Activated T-helper 1 cell treated with anti-CD3 and anti-CD28 coated beads, Interleukin-12 subunit alpha, Interleukin-12 subunit beta, Interleukin-2, Interleukin-4 antibody, amounts not matched to agents 30 ng/mL and 10 ng/mL and 1 ng/mL, durations not matched to agents 14 hours and 24 hours and 36 hours (primary cell): ENCODE data around the gene CAMSAP3. TPM values are rescaled to one million over a fixed set of nuclear protein-coding genes. Genes with fewer than 3 reads are reported as not detected.

ENCODE experiments used
- DNase-seq: peaks from one replicate; pipeline ENCODE4 v3.0.0; 2021; ENCODE audit warnings: low spot score
- H3K27ac Mint-ChIP-seq: one replicate; pipeline ENCODE4 v1.8.0; 2021; ENCODE audit warnings: mild to moderate bottlenecking, mixed read lengths
- H3K27me3 Mint-ChIP-seq: one replicate; pipeline ENCODE4 v1.8.0; 2022; ENCODE audit warnings: mild to moderate bottlenecking, moderate library complexity, mixed read lengths; ENCODE audit not compliant: insufficient read depth
- H3K36me3 Mint-ChIP-seq: one replicate; pipeline ENCODE4 v1.8.0; 2021; ENCODE audit warnings: low read depth, mixed read lengths
- H3K4me1 Mint-ChIP-seq: one replicate; pipeline ENCODE4 v1.8.0; 2021; ENCODE audit warnings: low read depth, mixed read lengths
- H3K4me3 Mint-ChIP-seq: one replicate; pipeline ENCODE4 v1.8.0; 2021; ENCODE audit warnings: mild to moderate bottlenecking, moderate library complexity, mixed read lengths
- H3K9me3 Mint-ChIP-seq: one replicate; pipeline ENCODE4 v1.8.0; 2021; ENCODE audit warnings: mixed read lengths
- intact Hi-C: fragments of 100-400 bp; cut with micrococcal nuclease; formaldehyde crosslinking; loops from one replicate; pipeline ENCODE4 v1.15.1; 2024
- total RNA-seq: library from RNA; stranded (reverse); gene quantifications from 2 replicates; pipeline ENCODE4 v1.2.3, GENCODE V29; 2022

The CAMSAP3 gene
- total RNA-seq, 1 donor from 2014 or later: 0.67 TPM

DNA sequence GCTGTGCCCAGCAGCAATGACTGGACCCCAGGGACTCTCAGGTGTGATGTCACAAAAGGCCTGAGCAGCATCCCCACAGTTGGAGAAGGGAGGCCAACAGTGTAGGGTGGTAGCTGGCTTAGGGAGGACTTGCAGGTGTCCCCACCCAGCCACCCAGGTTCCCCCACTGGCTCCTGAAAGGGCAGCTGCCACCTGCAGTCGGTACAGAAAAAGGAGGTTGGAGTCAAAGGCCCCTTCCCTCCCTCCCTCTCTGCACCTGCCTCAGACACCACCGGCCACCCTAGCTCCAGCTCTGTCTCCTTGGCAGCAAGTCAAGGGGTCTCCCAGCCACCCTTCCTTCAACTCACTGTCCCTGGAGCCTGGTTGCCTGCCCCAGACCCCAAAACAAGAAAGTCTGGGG lies 38.0 kb downstream of the CAMSAP3 start, which contains the start of gene PCP2:
Gene PCP2 (minus strand): TSS at position 22 of the 400 bp plus-strand sequence. CDS start 262 bp downstream, outside the sequence.
- Mint-ChIP-seq H3K27ac (no peak within 1 kb of the TSS), H3K4me3 (no peak within 1 kb of the TSS), H3K4me1 (peaks cover 41% of the 10 kb centered on the region), H3K27me3 (no peaks in the 10 kb centered on the region), H3K9me3 (no peaks in the 10 kb centered on the region), H3K36me3 (peaks cover 7% of the 10 kb centered on the region)
- no peak for DNase-seq
- intact Hi-C loops: no loop called here

DNA sequence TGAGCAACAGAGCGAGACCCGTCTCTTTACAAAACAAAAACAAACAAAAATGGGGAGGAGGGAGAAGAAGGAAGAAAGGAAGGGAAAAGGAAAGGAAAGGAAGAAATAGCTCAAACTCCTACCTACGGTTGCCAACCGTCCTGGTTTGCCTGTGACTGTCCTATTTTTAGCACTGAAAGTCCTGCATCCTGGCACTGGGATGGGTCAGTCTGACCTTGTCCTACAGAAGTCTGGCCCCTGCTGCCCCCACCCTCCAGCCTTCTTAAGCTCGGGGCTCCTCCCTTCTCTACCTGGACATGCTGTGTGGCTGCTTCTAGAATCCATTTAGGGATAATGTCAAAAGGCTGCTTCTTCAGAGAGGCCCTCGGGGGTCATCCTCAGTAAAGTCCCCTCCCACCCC lies 40.0 kb downstream of the CAMSAP3 start:
- no peak for DNase-seq
- H3K36me3 Mint-ChIP-seq: peaks cover 8% of the 10 kb centered on the region
- H3K4me3 Mint-ChIP-seq: peak overlapping the region; percentile 85
- H3K27ac Mint-ChIP-seq: peak overlapping the region; percentile 77
- intact Hi-C loops: loop anchor here (2.0 kb wide), 1 partner anchor 31 kb away; no protein-coding TSS in a partner anchor
- no peaks in the 10 kb centered on the region for H3K27me3 Mint-ChIP-seq
- H3K9me3 Mint-ChIP-seq: no peaks in the 10 kb centered on the region
- peaks cover 39% of the 10 kb centered on the region for H3K4me1 Mint-ChIP-seq

DNA sequence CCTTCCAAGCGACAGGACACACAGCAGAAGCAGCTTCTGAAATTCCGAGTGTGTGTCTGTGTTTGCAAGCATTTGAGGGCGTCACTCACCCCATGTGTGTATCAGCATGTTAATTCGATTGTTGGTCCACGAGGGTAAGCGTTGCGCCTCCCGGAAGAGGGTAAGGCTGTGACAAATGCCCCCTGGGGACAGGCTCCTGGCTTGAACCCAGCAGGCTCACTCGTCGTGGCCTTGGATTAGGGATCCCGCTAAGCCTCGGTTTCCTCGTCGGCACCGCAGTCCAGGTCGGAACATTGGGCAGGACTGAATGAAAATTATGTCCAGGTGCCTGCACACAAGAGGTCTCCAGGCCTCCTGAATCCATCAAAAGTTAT lies 40.6 kb downstream of the CAMSAP3 start:
- Mint-ChIP-seq H3K27ac (peak overlapping the region; percentile 77), H3K27me3 (no peaks in the 10 kb centered on the region), H3K36me3 (peaks cover 8% of the 10 kb centered on the region), H3K4me3 (peak overlapping the region; percentile 85), H3K4me1 (peaks cover 35% of the 10 kb centered on the region), H3K9me3 (no peaks in the 10 kb centered on the region)
- intact Hi-C loops: loop anchor here (2.0 kb wide), 1 partner anchor 32 kb away; no protein-coding TSS in a partner anchor
- no peak for DNase-seq

DNA sequence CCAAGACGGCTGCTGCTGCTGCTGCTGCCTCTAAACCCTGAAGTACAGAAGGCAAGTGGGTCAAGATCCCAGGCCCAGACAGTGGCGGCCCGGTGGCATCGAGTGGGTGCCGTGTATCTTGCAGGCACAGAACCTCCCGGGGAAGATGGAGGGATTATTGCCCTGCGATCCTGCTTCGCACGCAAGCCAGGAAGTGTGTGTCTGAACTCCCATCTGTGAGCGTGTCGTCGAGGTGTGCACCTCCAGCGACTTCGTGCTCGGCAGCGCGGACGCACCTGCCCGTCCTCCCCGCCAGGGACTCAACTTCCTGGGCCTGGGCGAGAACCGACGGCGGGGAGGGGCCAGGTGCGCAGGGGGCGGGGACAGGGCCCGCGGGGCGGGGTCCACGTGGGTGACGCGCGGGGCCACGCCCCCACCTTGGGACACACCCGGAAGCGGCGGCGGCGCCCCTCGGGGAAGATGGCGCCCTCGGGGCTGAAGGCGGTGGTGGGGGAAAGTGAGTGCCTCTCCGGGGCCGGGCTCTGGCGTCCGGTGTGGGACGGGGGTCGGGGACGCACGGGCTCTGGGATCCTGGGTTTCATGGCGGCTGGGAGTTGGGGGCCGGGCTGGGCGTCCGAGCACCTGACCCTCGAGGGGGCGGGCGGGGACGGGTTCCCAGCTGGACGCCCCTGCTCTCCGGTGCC lies 41.2 kb downstream of the CAMSAP3 start, which contains the start of gene STXBP2:
Gene STXBP2 (plus strand): TSS at position 420 of the 683 bp plus-strand sequence. CDS start 40 bp downstream, at position 460.
- H3K27me3 Mint-ChIP-seq: no peaks in the 10 kb centered on the region
- peak within 1 kb of the TSS; percentile 77 for H3K27ac Mint-ChIP-seq
- no peaks in the 10 kb centered on the region for H3K9me3 Mint-ChIP-seq
- H3K4me1 Mint-ChIP-seq: peaks cover 35% of the 10 kb centered on the region
- H3K4me3 Mint-ChIP-seq: peak within 1 kb of the TSS; percentile 85
- DNase-seq: peak; percentile 85
- intact Hi-C loops: loop anchor here (1.0 to 2.0 kb wide), 4 partner anchors 8 to 283 kb away; partner anchors contain the start of genes PET100, SNAPC2 and XAB2
- H3K36me3 Mint-ChIP-seq: peaks cover 8% of the 10 kb centered on the region

DNA sequence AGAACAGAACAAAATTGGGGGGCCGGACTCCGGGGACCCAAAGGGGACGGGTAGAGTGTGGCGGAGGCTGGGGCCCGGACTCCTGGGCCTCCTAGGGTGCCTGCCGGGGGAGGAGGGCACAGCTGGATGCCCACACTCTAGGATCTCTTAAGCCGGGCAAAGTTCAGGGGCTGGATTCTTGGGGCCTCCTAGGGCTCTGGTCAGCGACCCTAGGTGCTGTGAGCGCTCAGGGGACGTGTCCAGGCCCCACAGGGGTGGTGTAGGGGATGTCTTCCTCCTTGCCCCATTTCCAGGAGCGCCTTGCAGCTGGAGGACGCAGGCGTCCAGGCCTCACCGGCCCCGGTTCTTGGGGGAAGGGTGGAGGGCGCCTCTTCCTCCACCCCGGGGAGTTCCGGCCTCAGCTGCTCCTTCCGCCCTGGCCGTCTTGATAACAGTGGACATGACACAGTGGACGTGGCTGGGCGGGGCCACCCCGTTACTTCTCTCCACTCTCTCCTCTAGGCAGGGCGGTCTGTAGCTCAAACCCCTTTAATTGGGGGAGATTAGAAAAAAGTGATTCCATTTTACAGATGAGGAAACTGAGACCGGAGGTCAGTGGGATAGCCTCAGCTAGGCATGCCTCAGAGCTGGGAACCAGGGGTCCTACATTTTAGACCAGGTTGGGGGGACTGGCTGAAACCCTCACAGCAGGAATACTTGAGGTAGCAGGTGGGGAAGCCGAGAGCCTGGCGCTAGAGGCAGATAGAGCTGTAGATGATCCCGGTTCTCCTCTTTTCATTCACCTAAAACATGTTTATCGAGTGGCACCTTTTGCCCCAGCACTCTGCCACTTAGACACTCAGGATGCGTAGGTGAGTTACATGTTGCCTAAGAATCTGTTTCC lies 42.0 kb downstream of the CAMSAP3 start:
- H3K27ac Mint-ChIP-seq: peak overlapping the region; percentile 55
- H3K27me3 Mint-ChIP-seq: no peaks in the 10 kb centered on the region
- peak overlapping the region; percentile 85 for H3K4me3 Mint-ChIP-seq
- peaks cover 35% of the 10 kb centered on the region for H3K4me1 Mint-ChIP-seq
- H3K9me3 Mint-ChIP-seq: no peaks in the 10 kb centered on the region
- DNase-seq: no peak
- peaks cover 8% of the 10 kb centered on the region for H3K36me3 Mint-ChIP-seq
- intact Hi-C loops: loop anchor here (1.0 to 2.0 kb wide), 4 partner anchors 8 to 283 kb away; partner anchors contain the start of genes PET100, SNAPC2 and XAB2

DNA sequence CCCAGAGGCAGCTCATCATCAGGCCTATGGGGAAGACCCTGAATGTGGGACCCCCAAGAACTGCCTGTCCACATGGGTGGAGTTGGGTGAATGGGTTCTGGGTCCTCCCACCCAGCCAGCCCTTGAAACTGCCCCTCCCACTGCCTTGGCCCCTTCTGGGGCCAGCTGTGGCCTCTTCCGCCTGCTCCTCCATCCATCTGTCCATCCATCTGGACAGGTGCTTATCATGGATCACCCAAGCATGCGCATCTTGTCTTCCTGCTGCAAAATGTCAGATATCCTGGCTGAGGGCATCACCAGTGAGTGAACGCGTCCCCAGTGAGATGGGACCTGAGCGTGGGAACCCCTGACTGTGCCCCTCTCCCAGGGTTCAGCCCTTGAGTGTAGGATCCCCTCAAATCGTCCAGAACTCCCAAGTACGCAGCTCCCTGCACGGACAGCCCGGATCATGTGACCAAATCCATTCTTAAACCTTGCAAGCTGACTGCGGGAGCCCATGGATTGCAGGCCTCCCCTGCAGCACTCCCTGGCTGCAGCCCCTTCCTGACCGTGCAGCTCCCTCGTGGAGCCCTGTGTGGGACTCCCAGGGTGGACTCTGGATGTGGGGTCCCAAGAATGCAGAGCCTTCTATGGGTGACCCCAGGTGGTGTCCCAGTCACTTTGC lies 43.3 kb downstream of the CAMSAP3 start:
- DNase-seq: no peak
- intact Hi-C loops: no loop called here
- Mint-ChIP-seq H3K36me3 (peaks cover 8% of the 10 kb centered on the region), H3K4me1 (peaks cover 35% of the 10 kb centered on the region), H3K4me3 (peak overlapping the region; percentile 77), H3K27ac (no peak overlapping the region), H3K27me3 (no peaks in the 10 kb centered on the region), H3K9me3 (no peaks in the 10 kb centered on the region)

DNA sequence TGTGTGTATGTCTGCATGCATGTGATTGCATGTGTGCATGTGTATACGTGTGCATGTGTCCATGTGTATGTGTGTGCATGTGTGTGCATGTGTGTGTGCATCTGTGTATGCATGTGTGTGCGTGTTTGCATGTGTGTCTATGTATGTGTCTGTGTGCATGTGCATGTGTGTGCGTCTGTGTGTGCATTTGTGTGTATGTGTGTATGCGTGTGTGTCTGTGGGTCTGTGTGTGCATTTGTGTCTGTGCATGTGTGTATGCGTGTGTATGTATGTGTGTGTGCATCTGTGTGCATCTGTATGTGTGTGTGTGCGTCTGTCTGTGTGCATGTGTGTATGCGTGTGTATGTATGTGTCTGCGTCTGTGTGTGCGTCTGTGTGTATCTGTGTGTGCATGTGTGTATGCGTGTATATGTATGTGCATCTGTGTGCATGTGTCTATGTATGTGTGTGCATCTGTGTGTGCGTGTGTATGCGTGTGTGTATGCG lies 44.2 kb downstream of the CAMSAP3 start:
- intact Hi-C loops: no loop called here

DNA sequence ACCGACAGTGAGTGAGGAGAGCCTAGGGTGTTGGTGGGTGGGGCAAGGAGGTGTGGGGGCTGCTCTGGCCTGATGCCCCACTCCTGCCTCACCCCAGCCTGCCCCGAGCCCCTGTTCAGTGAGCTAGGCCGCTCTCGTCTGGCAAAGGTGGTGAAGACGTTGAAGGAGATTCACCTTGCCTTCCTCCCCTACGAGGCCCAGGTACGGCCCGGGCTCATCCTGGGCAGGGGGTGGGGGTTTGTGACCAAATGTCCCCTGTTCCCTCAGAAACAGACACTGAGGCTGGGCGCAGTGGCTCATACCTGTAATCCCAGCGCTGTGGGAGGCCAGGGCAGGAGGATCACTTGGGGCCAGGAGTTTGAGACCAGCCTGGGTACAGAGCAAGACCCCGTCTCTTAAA lies 45.1 kb downstream of the CAMSAP3 start:
- DNase-seq: no peak
- no peaks in the 10 kb centered on the region for H3K9me3 Mint-ChIP-seq
- intact Hi-C loops: no loop called here
- no peaks in the 10 kb centered on the region for H3K27me3 Mint-ChIP-seq
- H3K4me3 Mint-ChIP-seq: no peak overlapping the region
- H3K27ac Mint-ChIP-seq: no peak overlapping the region
- peaks cover 22% of the 10 kb centered on the region for H3K4me1 Mint-ChIP-seq
- H3K36me3 Mint-ChIP-seq: peaks cover 12% of the 10 kb centered on the region

More for the DNA sequence above, 44.2 kb downstream of the CAMSAP3 start:
- Mint-ChIP-seq H3K27me3 (no peaks in the 10 kb centered on the region), H3K27ac (no peak overlapping the region), H3K4me1 (peaks cover 31% of the 10 kb centered on the region), H3K4me3 (peak overlapping the region; percentile 12), H3K36me3 (peaks cover 8% of the 10 kb centered on the region), H3K9me3 (no peaks in the 10 kb centered on the region)
- no peak for DNase-seq

DNA sequence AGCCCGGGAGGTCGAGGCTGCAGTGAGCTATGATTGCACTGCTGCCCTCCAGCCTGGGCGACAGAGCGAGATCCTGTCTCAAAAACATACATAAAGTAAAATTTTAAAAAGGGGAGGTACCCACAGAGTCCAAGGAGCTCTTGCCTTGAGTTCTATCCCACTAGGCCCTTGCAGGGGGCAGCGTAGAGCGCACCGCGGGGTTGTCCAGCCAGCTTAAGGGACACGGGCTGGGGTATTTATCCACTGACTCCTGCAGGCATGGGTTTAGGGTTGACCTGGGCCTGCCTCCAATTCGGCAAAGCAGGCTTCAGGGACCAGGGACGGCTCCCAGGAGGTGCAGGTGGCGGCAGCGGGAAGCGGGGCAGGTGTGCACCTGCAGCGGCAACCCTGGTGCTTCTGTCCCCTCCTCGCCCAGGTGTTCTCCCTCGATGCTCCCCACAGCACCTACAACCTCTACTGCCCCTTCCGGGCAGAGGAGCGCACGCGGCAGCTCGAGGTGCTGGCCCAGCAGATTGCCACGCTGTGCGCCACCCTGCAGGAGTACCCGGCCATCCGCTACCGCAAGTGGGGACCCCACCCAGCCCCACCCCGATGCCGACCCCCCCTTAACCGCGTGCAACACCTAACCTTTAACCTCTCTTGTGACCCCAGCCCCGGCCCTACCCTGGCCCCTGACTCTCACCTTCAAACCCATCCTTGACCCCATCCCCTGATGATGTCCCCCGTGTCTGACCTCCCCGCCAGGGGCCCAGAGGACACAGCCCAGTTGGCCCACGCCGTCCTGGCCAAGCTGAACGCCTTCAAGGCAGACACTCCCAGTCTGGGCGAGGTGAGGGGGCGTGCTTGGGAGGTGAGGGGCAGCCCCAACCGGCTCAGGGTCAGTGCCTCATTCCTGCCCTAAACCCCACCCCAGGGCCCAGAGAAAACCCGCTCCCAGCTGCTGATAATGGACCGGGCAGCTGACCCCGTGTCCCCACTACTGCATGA lies 45.9 kb downstream of the CAMSAP3 start:
- no peak for DNase-seq
- Mint-ChIP-seq H3K27ac (no peak overlapping the region), H3K4me1 (peaks cover 18% of the 10 kb centered on the region), H3K4me3 (no peak overlapping the region), H3K9me3 (no peaks in the 10 kb centered on the region), H3K27me3 (no peaks in the 10 kb centered on the region), H3K36me3 (peaks cover 13% of the 10 kb centered on the region)
- intact Hi-C loops: no loop called here

DNA sequence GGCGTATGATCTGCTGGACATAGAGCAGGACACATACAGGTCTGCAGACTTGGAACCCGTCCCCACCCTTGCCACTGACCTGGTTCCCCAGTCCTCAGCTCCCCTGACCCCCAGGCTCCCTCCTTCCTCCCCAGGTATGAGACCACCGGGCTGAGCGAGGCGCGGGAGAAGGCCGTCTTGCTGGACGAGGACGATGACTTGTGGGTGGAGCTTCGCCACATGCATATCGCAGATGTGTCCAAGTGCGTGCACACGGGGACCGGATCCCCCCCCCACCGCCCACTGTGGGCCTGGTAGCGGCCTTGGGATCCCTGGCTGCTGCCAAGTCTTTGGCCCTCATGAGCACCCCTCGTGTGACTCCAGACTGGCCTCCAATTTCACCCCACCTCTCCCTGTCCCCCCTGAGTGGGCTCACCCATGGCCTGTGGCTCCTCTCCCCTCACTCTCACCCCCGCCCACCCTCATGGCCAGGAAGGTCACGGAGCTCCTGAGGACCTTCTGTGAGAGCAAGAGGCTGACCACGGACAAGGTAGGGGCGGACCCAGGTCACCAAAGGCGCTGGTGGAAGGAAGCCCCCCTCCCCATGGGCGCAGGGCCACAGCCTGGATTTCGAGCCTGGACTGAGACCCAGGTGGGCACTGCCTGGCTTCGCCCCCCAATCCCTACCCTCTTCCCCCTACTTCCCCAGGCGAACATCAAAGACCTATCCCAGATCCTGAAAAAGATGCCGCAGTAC lies 46.8 kb downstream of the CAMSAP3 start:
- intact Hi-C loops: no loop called here
- no peak for DNase-seq
- Mint-ChIP-seq H3K36me3 (peaks cover 13% of the 10 kb centered on the region), H3K27ac (no peak overlapping the region), H3K4me3 (no peak overlapping the region), H3K9me3 (no peaks in the 10 kb centered on the region), H3K27me3 (no peaks in the 10 kb centered on the region), H3K4me1 (peaks cover 18% of the 10 kb centered on the region)

DNA sequence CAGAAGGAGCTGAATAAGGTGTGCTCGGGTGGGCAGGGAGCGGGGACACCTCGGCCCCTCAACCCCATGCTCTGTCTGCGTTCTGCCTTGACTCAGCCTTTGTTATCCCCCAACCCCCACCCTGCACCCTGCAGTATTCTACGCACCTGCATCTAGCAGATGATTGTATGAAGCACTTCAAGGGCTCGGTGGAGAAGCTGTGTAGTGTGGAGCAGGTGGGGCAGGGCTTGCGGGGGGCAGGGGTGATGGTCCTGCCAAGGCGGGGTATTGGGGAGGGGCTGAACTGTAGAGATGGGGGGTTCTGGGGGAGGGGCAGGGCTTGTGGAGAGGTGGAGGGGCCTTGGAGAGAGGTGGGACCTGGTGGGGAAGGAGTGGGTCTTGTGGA lies 47.4 kb downstream of the CAMSAP3 start:
- intact Hi-C loops: no loop called here
- H3K36me3 Mint-ChIP-seq: peaks cover 13% of the 10 kb centered on the region
- DNase-seq: no peak
- H3K27ac Mint-ChIP-seq: no peak overlapping the region
- no peak overlapping the region for H3K4me3 Mint-ChIP-seq
- H3K9me3 Mint-ChIP-seq: no peaks in the 10 kb centered on the region
- peaks cover 18% of the 10 kb centered on the region for H3K4me1 Mint-ChIP-seq
- H3K27me3 Mint-ChIP-seq: no peaks in the 10 kb centered on the region
